Upper lobe of left lung (tissue), 4 donors: ENCODE results near the gene PRKAG2.

ENCODE experiments used
- CTCF ChIP-seq, 6 experiments: fragments of 450-650 bp in 4 of 6; fragments of 200-600 bp in 2 of 6; sonication (generic) in 2 of 6; IDR thresholded peaks; one replicate each; pipeline ENCODE4 v1.5.1; 2016 to 2019; ENCODE audit warnings: antibody characterized with exemption in 6 of 6
- POLR2A ChIP-seq, 4 donors: fragments of 450-650 bp; IDR thresholded peaks; one replicate each; pipeline ENCODE4 v1.5.1; 2016 to 2017; ENCODE audit warnings: antibody characterized with exemption in 4 of 4, mild to moderate bottlenecking in 2 of 4
- POLR2AphosphoS5 ChIP-seq, 2 donors: sonication (generic); formaldehyde crosslinking; IDR thresholded peaks; one replicate each; pipeline ENCODE4 v1.5.1; 2017; ENCODE audit warnings: antibody characterized with exemption in 2 of 2

- TF ChIP-seq CTCF (IDR thresholded peaks at IDR 0.05) = no peak
- TF ChIP-seq POLR2A (IDR thresholded peaks at IDR 0.05) = no peak
- TF ChIP-seq POLR2AphosphoS5 (IDR thresholded peaks at IDR 0.05) = no peak
Measured at GRCh38 chr7:151693140-151693539, 183.8 kb downstream of the PRKAG2 start.
